HTERT RPE-1 (cell line): ENCODE data around the gene VSNL1.

Source experiments
- in situ Hi-C: fragments of 300-500 bp; cut with MboI; formaldehyde crosslinking; loops from 4 replicates; pipeline ENCODE4 v1.14.3; 2020; ENCODE audit warnings: low sequenced_read_pairs

VSNL1 gene

GRCh38 chr2:17607379-17607778, 66.9 kb downstream of the VSNL1 start:
- in situ Hi-C loops, result no loop called here

- in situ Hi-C loops, result no loop called here
Measured at GRCh38 chr2:17608251-17608650, 67.8 kb downstream of the VSNL1 start.

GRCh38 chr2:17610521-17610920, 70.0 kb downstream of the VSNL1 start:
- in situ Hi-C loops, result no loop called here

GRCh38 chr2:17611036-17611435, 70.5 kb downstream of the VSNL1 start:
- in situ Hi-C loops, result no loop called here

GRCh38 chr2:17614174-17614930, 73.9 kb downstream of the VSNL1 start:
- in situ Hi-C loops, result no loop called here

- in situ Hi-C loops, result no loop called here
Measured at GRCh38 chr2:17615147-17615546, 74.7 kb downstream of the VSNL1 start.

GRCh38 chr2:17615728-17616351, 75.3 kb downstream of the VSNL1 start:
- in situ Hi-C loops, result no loop called here

GRCh38 chr2:17616405-17616804, 75.9 kb downstream of the VSNL1 start:
- in situ Hi-C loops, result no loop called here

- in situ Hi-C loops, result no loop called here
Measured at GRCh38 chr2:17617516-17617915, 77.0 kb downstream of the VSNL1 start.

- in situ Hi-C loops, result no loop called here
Measured at GRCh38 chr2:17617955-17618354, 77.5 kb downstream of the VSNL1 start.

GRCh38 chr2:17620280-17620679, 79.8 kb downstream of the VSNL1 start:
- in situ Hi-C loops, result no loop called here

- in situ Hi-C loops, result no loop called here
Measured at GRCh38 chr2:17620841-17621240, 80.3 kb downstream of the VSNL1 start.

- in situ Hi-C loops, result no loop called here
Measured at GRCh38 chr2:17621781-17622180, 81.3 kb downstream of the VSNL1 start.

GRCh38 chr2:17625446-17625845, 85.0 kb downstream of the VSNL1 start:
- in situ Hi-C loops, result no loop called here

GRCh38 chr2:17626986-17627385, 86.5 kb downstream of the VSNL1 start:
- in situ Hi-C loops, result no loop called here

- in situ Hi-C loops, result no loop called here
Measured at GRCh38 chr2:17627434-17627833, 86.9 kb downstream of the VSNL1 start.

GRCh38 chr2:17628349-17629261, 88.1 kb downstream of the VSNL1 start:
- in situ Hi-C loops, result no loop called here

- in situ Hi-C loops, result no loop called here
Measured at GRCh38 chr2:17630089-17630488, 89.6 kb downstream of the VSNL1 start.

- in situ Hi-C loops, result no loop called here
Measured at GRCh38 chr2:17634997-17635396, 94.5 kb downstream of the VSNL1 start.

- in situ Hi-C loops, result no loop called here
Measured at GRCh38 chr2:17636257-17636656, 95.8 kb downstream of the VSNL1 start.

GRCh38 chr2:17637131-17637906, 96.8 kb downstream of the VSNL1 start:
- in situ Hi-C loops, result no loop called here
